DND-41 (cell line): ENCODE results near the gene DDX46.
A peak's percentile ranks its signal among the peaks of the same experiment; 100 is the strongest.

Experiments
- ATAC-seq: fragments of 200-7000 bp; cut with Tn5 transposase; 3 replicates; pipeline ENCODE4 v1.9.1; 2021; ENCODE audit warnings: low read depth; ENCODE audit not compliant: insufficient read depth
- DNase-seq: peaks from one replicate; pipeline ENCODE4 v3.0.0-alpha.2; 2020
- H2AFZ ChIP-seq: 2 replicates; pipeline ENCODE4 v1.6.0; 2012; ENCODE audit warnings: low read depth, low read length
- H3K27ac ChIP-seq: 2 replicates; pipeline ENCODE4 v1.5.1; 2012; ENCODE audit warnings: low read length, inconsistent platforms
- H3K27me3 ChIP-seq: fragments of 200-600 bp; sonication (generic); 2 replicates; pipeline ENCODE4 v1.6.0; 2012; ENCODE audit warnings: low read length, mild to moderate bottlenecking, inconsistent platforms; ENCODE audit not compliant: insufficient read depth, poor library complexity
- H3K36me3 ChIP-seq: 2 replicates; pipeline ENCODE4 v1.5.1; 2012; ENCODE audit warnings: low read length, inconsistent platforms; ENCODE audit not compliant: insufficient read depth
- H3K4me1 ChIP-seq: 2 replicates; pipeline ENCODE4 v1.5.1; 2012; ENCODE audit warnings: mild to moderate bottlenecking, low read length; ENCODE audit not compliant: insufficient read depth
- H3K4me2 ChIP-seq: 2 replicates; pipeline ENCODE4 v1.6.0; 2012; ENCODE audit warnings: mild to moderate bottlenecking, moderate library complexity, low read length, inconsistent platforms; ENCODE audit not compliant: insufficient read depth
- H3K4me3 ChIP-seq, 2 experiments: fragments of 200-600 bp in 1 of 2; shearing (Covaris generic) in 1 of 2; 2 replicates each; pipeline ENCODE4 v1.5.1; 2012 to 2016; ENCODE audit warnings: inconsistent platforms in 2 of 2, low read length in 2 of 2, mild to moderate bottlenecking in 2 of 2, low read depth in 1 of 2, moderate library complexity in 1 of 2
- H3K79me2 ChIP-seq: 2 replicates; pipeline ENCODE4 v1.6.0; 2012; ENCODE audit warnings: low read length, inconsistent platforms; ENCODE audit not compliant: insufficient read depth
- H3K9ac ChIP-seq: 2 replicates; pipeline ENCODE4 v1.6.0; 2012; ENCODE audit warnings: low read depth, mild to moderate bottlenecking, inconsistent platforms, low read length, moderate library complexity
- H3K9me3 ChIP-seq: 2 replicates; pipeline ENCODE4 v1.5.1; 2012; ENCODE audit warnings: low read length, moderate library complexity, mild to moderate bottlenecking, inconsistent platforms; ENCODE audit not compliant: insufficient read depth, severe bottlenecking
- H4K20me1 ChIP-seq: 2 replicates; pipeline ENCODE4 v1.6.0; 2012; ENCODE audit warnings: low read length; ENCODE audit not compliant: insufficient read depth
- CTCF ChIP-seq: IDR thresholded peaks from 2 replicates; pipeline ENCODE4 v1.5.1; 2012; ENCODE audit warnings: borderline replicate concordance, low read length, moderate library complexity, mild to moderate bottlenecking; ENCODE audit not compliant: poor library complexity, severe bottlenecking; ENCODE audit errors: extremely low read depth
- EZH2 ChIP-seq: IDR thresholded peaks from 3 replicates; pipeline ENCODE4 v1.6.1; 2012; ENCODE audit warnings: borderline replicate concordance, low read depth, mild to moderate bottlenecking, moderate library complexity, low read length, inconsistent platforms; ENCODE audit not compliant: severe bottlenecking

Gene DDX46

GRCh38 chr5:134787692-134788091, 29.1 kb downstream of the DDX46 start:
- H4K20me1 ChIP-seq = no peaks in the 10 kb centered on the region
- no peak overlapping the region for H3K9ac ChIP-seq
- DNase-seq = no peak
- H2AFZ ChIP-seq = no peak overlapping the region
- no peak for TF ChIP-seq EZH2
- ATAC-seq = no peak
- H3K27me3 ChIP-seq = no peaks in the 10 kb centered on the region
- peaks cover 98% of the 10 kb centered on the region for H3K36me3 ChIP-seq
- no peak overlapping the region for H3K27ac ChIP-seq
- H3K4me3 ChIP-seq = no peak overlapping the region
- H3K4me2 ChIP-seq = no peak overlapping the region
- H3K79me2 ChIP-seq = no peaks in the 10 kb centered on the region
- no peaks in the 10 kb centered on the region for H3K4me1 ChIP-seq
- H3K9me3 ChIP-seq = no peaks in the 10 kb centered on the region

GRCh38 chr5:134791580-134791979, 33.0 kb downstream of the DDX46 start:
- H3K4me2 ChIP-seq = no peak overlapping the region
- H3K36me3 ChIP-seq = peaks cover 99% of the 10 kb centered on the region
- H4K20me1 ChIP-seq = no peaks in the 10 kb centered on the region
- no peak overlapping the region for H2AFZ ChIP-seq
- H3K4me3 ChIP-seq = no peak overlapping the region
- H3K9ac ChIP-seq = no peak overlapping the region
- no peak overlapping the region for H3K27ac ChIP-seq
- H3K4me1 ChIP-seq = no peaks in the 10 kb centered on the region
- TF ChIP-seq CTCF (no peak), EZH2 (no peak)
- no peak for DNase-seq
- no peaks in the 10 kb centered on the region for H3K79me2 ChIP-seq
- ATAC-seq = no peak
- H3K27me3 ChIP-seq = no peaks in the 10 kb centered on the region
- H3K9me3 ChIP-seq = no peaks in the 10 kb centered on the region

- no peak overlapping the region for H3K27ac ChIP-seq
- H3K36me3 ChIP-seq = peaks cover 97% of the 10 kb centered on the region
Observed at GRCh38 chr5:134792286-134792685, 33.7 kb downstream of the DDX46 start.

GRCh38 chr5:134793111-134793510, 34.5 kb downstream of the DDX46 start:
- no peak overlapping the region for H3K27ac ChIP-seq
- H3K4me1 ChIP-seq = no peaks in the 10 kb centered on the region
- no peaks in the 10 kb centered on the region for H4K20me1 ChIP-seq
- DNase-seq = no peak
- H3K4me2 ChIP-seq = no peak overlapping the region
- H3K9ac ChIP-seq = no peak overlapping the region
- no peaks in the 10 kb centered on the region for H3K9me3 ChIP-seq
- no peak overlapping the region for H2AFZ ChIP-seq
- no peak for TF ChIP-seq EZH2
- TF ChIP-seq CTCF = no peak
- ATAC-seq = no peak
- H3K27me3 ChIP-seq = no peaks in the 10 kb centered on the region
- H3K79me2 ChIP-seq = no peaks in the 10 kb centered on the region
- H3K36me3 ChIP-seq = peaks cover 96% of the 10 kb centered on the region
- no peak overlapping the region for H3K4me3 ChIP-seq

More at GRCh38 chr5:134792286-134792685, 33.7 kb downstream of the DDX46 start:
- H3K9ac ChIP-seq = no peak overlapping the region
- no peak overlapping the region for H2AFZ ChIP-seq
- H3K4me2 ChIP-seq = no peak overlapping the region
- ATAC-seq = peak; percentile 80
- no peaks in the 10 kb centered on the region for H4K20me1 ChIP-seq
- no peaks in the 10 kb centered on the region for H3K9me3 ChIP-seq
- TF ChIP-seq EZH2 (no peak), CTCF (no peak)
- no peak overlapping the region for H3K4me3 ChIP-seq
- peak; percentile 18 for DNase-seq
- no peaks in the 10 kb centered on the region for H3K79me2 ChIP-seq
- H3K4me1 ChIP-seq = no peaks in the 10 kb centered on the region
- H3K27me3 ChIP-seq = no peaks in the 10 kb centered on the region
